Pancreas (tissue), 10 donors: Measurements from ENCODE around the gene LTBP2. TPM values are rescaled to one million over a fixed set of nuclear protein-coding genes. Genes with fewer than 3 reads are reported as not detected.
A peak's percentile ranks its signal among the peaks of the same experiment; 100 is the strongest.

Experiments
- ATAC-seq, 4 donors: fragments of 200-7000 bp; cut with Tn5 transposase; one replicate each; pipeline versions ENCODE4 v1.8.0 to v1.9.1; 2020; ENCODE audit warnings: mild to moderate bottlenecking in 4 of 4, moderate library complexity in 4 of 4
- DNase-seq, 6 donors: peaks; one replicate each; pipeline ENCODE4 v3.0.0-alpha.2; 2020
- FAIRE-seq: peaks from 2 replicates; lab custom pipeline; 2012; peaks lifted over from hg19 to GRCh38; lab: Jason Lieb, UNC
- H3K27ac ChIP-seq, 4 donors: fragments of 200-600 bp; sonication (generic); 1 replicate in 3 of 4; 2 replicates in 1 of 4; pipeline versions ENCODE4 v1.5.0 to v1.8.0; 2020
- H3K27me3 ChIP-seq, 4 donors: fragments of 200-600 bp; one replicate each; pipeline ENCODE4 v1.8.0; 2021
- H3K36me3 ChIP-seq, 3 donors: fragments of 200-600 bp; sonication (generic) in 1 of 3; one replicate each; pipeline versions ENCODE4 v1.5.0 to v1.8.0; 2020 to 2021
- H3K4me1 ChIP-seq, 3 donors: fragments of 200-600 bp; one replicate each; pipeline ENCODE4 v1.8.0; 2021
- H3K4me3 ChIP-seq, 4 donors: fragments of 200-600 bp; sonication (generic) in 2 of 4; one replicate each; pipeline versions ENCODE4 v1.5.0 to v1.8.0; 2020 to 2021
- H3K9me3 ChIP-seq, 4 donors: fragments of 200-600 bp; one replicate each; pipeline ENCODE4 v1.8.0; 2021
- CTCF ChIP-seq, 4 donors: fragments of 200-600 bp; sonication (generic) in 3 of 4; IDR thresholded peaks; one replicate each; pipeline versions ENCODE4 v1.5.0 to v1.8.0; 2021; ENCODE audit warnings: antibody characterized with exemption in 4 of 4
- whole genome bisulfite sequencing, 2 donors: extraction: QIAGEN DNeasy Blood & Tissue Kit; methylation state at CpG; one replicate each; pipeline ENCODE4 v1.1.7; 2013; 5-methylcytosine and 5-hydroxymethylcytosine counted together
- intact Hi-C, 3 donors: fragments of 100-400 bp; cut with DNase I; formaldehyde crosslinking; loops; one replicate each; pipeline versions ENCODE4 v1.11.1 to v1.14.2; 2022
- polyA plus RNA-seq, 2 donors: library from polyadenylated mRNA; stranded (reverse); fragments of 200-250 nt; gene quantifications; one replicate each; pipeline ENCODE4 v1.2.3, GENCODE V29; 2013
- total RNA-seq, 6 donors: library from RNA; stranded (reverse); fragmentation: NEBNext Ultra II Directional in 4 of 6; extraction: Animal tissue kit (Norgen Biotek cat#: 25700) in 4 of 6; gene quantifications; one replicate each; pipeline versions ENCODE4 v1.2.1 to v1.2.4, GENCODE V29; 2021 to 2023
- donor health status: healthy with polysubstance abuse.
- donor health status: DM: no; HTN: no; CAD: no; lungs with moderate emphysema.
- donor health status: DM: no; HTN: no; CAD: no.
- donor health status: control.
- donor health status: control.
- donor health status: Bipolar disorder and iron deficiency.
- donor health status: DM: yes; HTN: yes; CAD: no.
- donor health status: DM: no; HTN: no; CAD: no.
- donor health status: DM: no; HTN: no; CAD: no.
- donor health status: DM: yes; HTN: yes; CAD: no.

Gene LTBP2
- total and polyA plus RNA-seq, 8 donors, result 1.8 to 18.1 (median 4.7) TPM

- Histone ChIP-seq H3K27me3 (no peaks in the 10 kb centered on the region), H3K27ac (peak overlapping the region in 1 of 4 donors; percentile 41), H3K4me3 (no peak overlapping the region), H3K36me3 (no peaks in the 10 kb centered on the region), H3K4me1 (peaks cover 0 to 8% (median 8%) of the 10 kb centered on the region in 3 donors), H3K9me3 (no peaks in the 10 kb centered on the region)
- no peak for TF ChIP-seq CTCF (IDR thresholded peaks at IDR 0.05)
- 33 to 44% methylated on average over 4 of the region's 4 CpGs for WGBS, 2 donors
- FAIRE-seq, result no peak
- intact Hi-C loops, result loop anchor here in 1 of 3 donors (10.0 kb wide), 1 partner anchor 195 kb away; no protein-coding TSS in a partner anchor
- DNase-seq, result no peak
- ATAC-seq, result peak in 1 of 4 donors; percentile 8
Observed at GRCh38 chr14:74609721-74610120, 2.3 kb downstream of the LTBP2 start.

- TF ChIP-seq CTCF (IDR thresholded peaks at IDR 0.05), result peak; percentile 87 to 98 (median 92)
- Histone ChIP-seq H3K27ac (peak overlapping the region in 1 of 4 donors; percentile 41), H3K4me3 (no peak overlapping the region), H3K4me1 (peaks cover 0 to 8% (median 8%) of the 10 kb centered on the region in 3 donors), H3K36me3 (no peaks in the 10 kb centered on the region), H3K9me3 (no peaks in the 10 kb centered on the region), H3K27me3 (no peaks in the 10 kb centered on the region)
- DNase-seq (peak; percentile 78 to 90 (median 86)), FAIRE-seq (peak; percentile 43), ATAC-seq (peak; percentile 66 to 82 (median 80))
- WGBS, 2 donors, result 17 to 29% methylated on average over 4 of the region's 4 CpGs
- intact Hi-C loops, result no loop called here
Observed at GRCh38 chr14:74608959-74609611, 3.0 kb downstream of the LTBP2 start.

- no peak overlapping the region for H3K27ac ChIP-seq
- peaks cover 0 to 8% (median 8%) of the 10 kb centered on the region in 3 donors for H3K4me1 ChIP-seq
- no peak overlapping the region for H3K4me3 ChIP-seq
- H3K9me3 ChIP-seq, result no peaks in the 10 kb centered on the region
- WGBS, 2 donors, result 90 to 93% methylated on average over 3 of the region's 3 CpGs
- FAIRE-seq (no peak), ATAC-seq (no peak), DNase-seq (no peak)
- no peaks in the 10 kb centered on the region for H3K36me3 ChIP-seq
- no peak for TF ChIP-seq CTCF (IDR thresholded peaks at IDR 0.05)
- H3K27me3 ChIP-seq, result no peaks in the 10 kb centered on the region
- intact Hi-C loops, result no loop called here
Observed at GRCh38 chr14:74606727-74607126, 5.3 kb downstream of the LTBP2 start.

GRCh38 chr14:74605531-74606223, 6.4 kb downstream of the LTBP2 start:
- H3K4me1 ChIP-seq, result peaks cover 0 to 8% (median 5%) of the 10 kb centered on the region in 3 donors
- FAIRE-seq (no peak), ATAC-seq (no peak), DNase-seq (no peak)
- H3K4me3 ChIP-seq, result no peak overlapping the region
- intact Hi-C loops, result no loop called here
- TF ChIP-seq CTCF (IDR thresholded peaks at IDR 0.05), result no peak
- no peaks in the 10 kb centered on the region for H3K36me3 ChIP-seq
- WGBS, 2 donors, result 62 to 74% methylated on average over 5 of the region's 5 CpGs
- H3K9me3 ChIP-seq, result no peaks in the 10 kb centered on the region
- no peak overlapping the region for H3K27ac ChIP-seq
- no peaks in the 10 kb centered on the region for H3K27me3 ChIP-seq
